ENCODE results near the gene ABLIM1. TPM values are rescaled to one million over a fixed set of nuclear protein-coding genes. Genes with fewer than 3 reads are reported as not detected.

The ABLIM1 gene
- polyA plus RNA-seq, 4 donors = 25.7 to 59.8 (median 36.8) TPM

DNA sequence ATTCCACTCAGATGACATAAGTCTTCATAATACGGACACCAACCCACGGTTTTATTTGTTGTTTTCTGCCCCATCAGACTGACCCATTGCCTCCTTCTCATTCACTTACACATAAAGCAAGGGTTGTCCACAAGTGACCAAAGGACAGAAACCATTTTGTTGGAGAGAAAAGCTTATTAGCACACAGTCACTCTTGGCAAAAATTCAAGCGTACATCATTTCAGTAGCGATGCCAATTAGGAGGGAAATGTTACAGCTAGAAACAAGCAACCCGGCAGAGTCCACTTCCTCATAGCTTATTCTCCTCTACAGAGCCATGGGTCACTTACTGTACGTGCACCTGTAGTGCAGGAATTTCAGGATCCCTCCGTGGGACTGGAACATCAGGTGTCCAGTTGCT is 23.0 kb downstream of the ABLIM1 start:
- DNase-seq (no peak), FAIRE-seq (no peak)
- WGBS, 3 donors = 61 to 65% (median 61%) methylated on average over 7 of the region's 7 CpGs
- Histone ChIP-seq H3K27ac (ENCODE audit: low read depth in 1 of 3, low read length in 2 of 3) (no peak overlapping the region), H3K36me3 (ENCODE audit: control insufficient read depth in 3 of 3, insufficient read depth in 2 of 3, low read depth in 1 of 3, low read length in 3 of 3) (peaks cover 0 to 4% (median 0%) of the 10 kb centered on the region in 3 donors), H3K4me3 (ENCODE audit: low read depth in 1 of 3, low read length in 3 of 3) (no peak overlapping the region), H3K4me1 (ENCODE audit: control insufficient read depth in 3 of 3, insufficient read depth in 2 of 3, low read depth in 1 of 3, low read length in 2 of 3) (peaks cover 0 to 19% (median 0%) of the 10 kb centered on the region in 3 donors), H3K9me3 (ENCODE audit: control insufficient read depth in 2 of 2, insufficient read depth in 1 of 2, low read depth in 1 of 2, low read length in 1 of 2) (no peaks in the 10 kb centered on the region), H3K27me3 (ENCODE audit: control insufficient read depth in 3 of 3, insufficient read depth in 3 of 3, low read length in 3 of 3) (peaks cover 0 to 5% (median 2%) of the 10 kb centered on the region in 3 donors)

DNA sequence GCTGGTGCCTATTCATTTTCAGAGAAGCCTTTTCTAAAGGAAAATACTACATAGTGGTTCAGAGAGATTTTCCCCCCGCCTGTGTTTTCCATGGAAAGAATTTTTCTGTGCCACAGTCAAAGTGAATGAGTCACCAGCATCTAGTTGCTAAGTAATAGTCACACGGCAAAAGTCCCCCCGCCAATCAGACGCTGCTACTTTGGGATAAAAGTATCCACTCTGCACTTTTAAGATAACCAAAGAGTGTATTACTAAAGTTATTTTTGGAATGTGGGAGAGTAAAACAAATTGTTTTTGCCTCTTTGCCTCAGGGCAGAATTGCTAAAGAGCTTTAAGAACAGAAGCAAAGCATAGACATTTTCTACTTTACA is 23.5 kb downstream of the ABLIM1 start:
- Histone ChIP-seq H3K27me3 (ENCODE audit: control insufficient read depth in 3 of 3, insufficient read depth in 3 of 3, low read length in 3 of 3) (peaks cover 0 to 5% (median 2%) of the 10 kb centered on the region in 3 donors), H3K4me3 (ENCODE audit: low read depth in 1 of 3, low read length in 3 of 3) (no peak overlapping the region), H3K9me3 (ENCODE audit: control insufficient read depth in 2 of 2, insufficient read depth in 1 of 2, low read depth in 1 of 2, low read length in 1 of 2) (no peaks in the 10 kb centered on the region), H3K36me3 (ENCODE audit: control insufficient read depth in 3 of 3, insufficient read depth in 2 of 3, low read depth in 1 of 3, low read length in 3 of 3) (peaks cover 0 to 3% (median 0%) of the 10 kb centered on the region in 3 donors), H3K4me1 (ENCODE audit: control insufficient read depth in 3 of 3, insufficient read depth in 2 of 3, low read depth in 1 of 3, low read length in 2 of 3) (peaks cover 0 to 19% (median 0%) of the 10 kb centered on the region in 3 donors), H3K27ac (ENCODE audit: low read depth in 1 of 3, low read length in 2 of 3) (no peak overlapping the region)
- WGBS, 3 donors = 45 to 72% (median 63%) methylated on average over 4 of the region's 4 CpGs
- FAIRE-seq = no peak
- no peak for DNase-seq

DNA sequence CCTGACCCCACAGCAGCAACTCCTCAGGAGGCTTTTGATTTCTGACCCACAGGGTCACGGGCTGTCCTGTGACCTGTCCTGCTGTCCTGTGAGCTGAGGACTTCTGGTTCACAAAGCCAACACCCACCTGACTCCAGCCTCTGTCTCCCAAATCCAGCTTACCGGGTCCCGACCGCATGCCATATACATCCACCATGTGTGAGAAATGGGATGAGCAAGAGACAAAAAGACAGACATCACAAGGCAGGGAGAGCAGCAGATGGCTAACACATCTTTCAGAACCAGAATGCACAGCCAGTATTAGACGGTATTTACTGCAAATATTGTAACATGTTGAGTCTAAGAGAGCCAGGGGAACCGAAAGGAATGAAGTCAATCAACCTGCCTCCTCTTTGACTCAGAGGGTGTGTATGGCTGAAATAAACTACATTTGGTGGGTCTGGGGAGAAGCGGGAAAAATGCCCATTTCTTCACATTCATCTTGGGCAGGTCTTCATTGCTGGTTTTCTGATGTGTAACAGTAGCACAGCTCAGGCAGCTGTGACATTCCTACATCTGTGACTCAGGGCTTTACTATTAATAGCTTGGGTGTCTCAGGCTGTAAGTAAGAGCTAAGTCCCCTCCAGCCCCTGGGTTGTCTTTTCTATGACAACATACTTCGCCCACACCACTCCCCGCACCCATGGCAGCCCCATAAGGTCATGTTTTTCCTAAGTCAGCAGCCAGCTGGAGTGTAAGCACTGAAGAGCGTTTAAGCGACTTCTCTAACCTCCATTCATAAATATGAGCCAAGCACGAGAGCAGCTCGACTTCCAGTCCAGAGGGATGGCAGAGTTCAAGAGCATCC is 25.0 kb downstream of the ABLIM1 start:
- FAIRE-seq = no peak
- Histone ChIP-seq H3K4me3 (ENCODE audit: low read depth in 1 of 3, low read length in 3 of 3) (peak overlapping the region in 1 of 3 donors; percentile 52), H3K9me3 (ENCODE audit: control insufficient read depth in 2 of 2, insufficient read depth in 1 of 2, low read depth in 1 of 2, low read length in 1 of 2) (no peaks in the 10 kb centered on the region), H3K36me3 (ENCODE audit: control insufficient read depth in 3 of 3, insufficient read depth in 2 of 3, low read depth in 1 of 3, low read length in 3 of 3) (no peaks in the 10 kb centered on the region), H3K27me3 (ENCODE audit: control insufficient read depth in 3 of 3, insufficient read depth in 3 of 3, low read length in 3 of 3) (peaks cover 0 to 5% (median 2%) of the 10 kb centered on the region in 3 donors), H3K4me1 (ENCODE audit: control insufficient read depth in 3 of 3, insufficient read depth in 2 of 3, low read depth in 1 of 3, low read length in 2 of 3) (peaks cover 0 to 19% (median 0%) of the 10 kb centered on the region in 3 donors), H3K27ac (ENCODE audit: low read depth in 1 of 3, low read length in 2 of 3) (peak overlapping the region in 2 of 3 donors; percentile 42 to 60)
- 49 to 71% (median 63%) methylated on average over 13 of the region's 13 CpGs for WGBS, 3 donors
- peak in 1 of 2 donors; percentile 61 for DNase-seq

DNA sequence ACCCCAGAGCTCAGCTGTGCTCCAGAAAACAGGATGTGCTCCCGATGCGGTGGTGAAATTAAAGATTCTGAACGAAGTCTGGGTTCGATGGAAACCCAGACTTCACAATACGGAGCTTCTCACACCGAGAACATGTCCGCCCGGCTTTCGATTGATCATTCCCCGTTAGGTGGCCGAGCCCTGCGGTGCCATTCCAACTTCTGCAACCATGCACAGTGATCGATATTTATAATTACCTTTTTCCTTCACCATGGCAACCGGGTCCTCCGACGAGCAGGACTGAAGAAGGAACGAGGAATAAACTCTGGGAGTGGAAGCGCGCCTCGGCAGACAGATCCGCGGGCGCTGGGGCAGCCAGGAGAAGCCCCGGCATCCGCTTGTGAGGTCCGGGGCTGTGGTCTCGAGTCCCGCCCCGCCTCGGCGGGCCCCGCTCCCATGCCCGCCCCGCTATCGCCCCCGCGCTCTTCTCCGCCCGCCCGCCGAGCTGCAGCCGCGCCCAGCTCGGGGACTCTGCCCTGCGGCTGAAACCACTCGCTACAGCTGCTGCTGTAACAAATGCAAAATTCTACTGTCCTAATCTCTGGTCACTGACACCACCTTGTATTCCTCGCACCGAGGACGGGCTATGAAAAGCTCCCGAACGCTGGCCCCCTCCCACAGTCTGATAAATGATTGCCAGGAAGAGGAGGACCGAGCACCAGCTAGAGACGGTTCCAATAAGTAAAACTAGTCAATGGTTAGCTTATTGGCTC is 26.2 kb downstream of the ABLIM1 start:
- DNase-seq (peak; percentile 61 to 85), FAIRE-seq (no peak)
- Histone ChIP-seq H3K4me1 (ENCODE audit: control insufficient read depth in 3 of 3, insufficient read depth in 2 of 3, low read depth in 1 of 3, low read length in 2 of 3) (peaks cover 0 to 19% (median 0%) of the 10 kb centered on the region in 3 donors), H3K9me3 (ENCODE audit: control insufficient read depth in 2 of 2, insufficient read depth in 1 of 2, low read depth in 1 of 2, low read length in 1 of 2) (no peaks in the 10 kb centered on the region), H3K27me3 (ENCODE audit: control insufficient read depth in 3 of 3, insufficient read depth in 3 of 3, low read length in 3 of 3) (peaks cover 0 to 5% (median 2%) of the 10 kb centered on the region in 3 donors), H3K27ac (ENCODE audit: low read depth in 1 of 3, low read length in 2 of 3) (peak overlapping the region in 1 of 3 donors; percentile 60), H3K36me3 (ENCODE audit: control insufficient read depth in 3 of 3, insufficient read depth in 2 of 3, low read depth in 1 of 3, low read length in 3 of 3) (no peaks in the 10 kb centered on the region), H3K4me3 (ENCODE audit: low read depth in 1 of 3, low read length in 3 of 3) (peak overlapping the region in 2 of 3 donors; percentile 50 to 52)
- 0 to 2% (median 1%) methylated on average over 51 to 53 of the region's 53 CpGs for WGBS, 3 donors

DNA sequence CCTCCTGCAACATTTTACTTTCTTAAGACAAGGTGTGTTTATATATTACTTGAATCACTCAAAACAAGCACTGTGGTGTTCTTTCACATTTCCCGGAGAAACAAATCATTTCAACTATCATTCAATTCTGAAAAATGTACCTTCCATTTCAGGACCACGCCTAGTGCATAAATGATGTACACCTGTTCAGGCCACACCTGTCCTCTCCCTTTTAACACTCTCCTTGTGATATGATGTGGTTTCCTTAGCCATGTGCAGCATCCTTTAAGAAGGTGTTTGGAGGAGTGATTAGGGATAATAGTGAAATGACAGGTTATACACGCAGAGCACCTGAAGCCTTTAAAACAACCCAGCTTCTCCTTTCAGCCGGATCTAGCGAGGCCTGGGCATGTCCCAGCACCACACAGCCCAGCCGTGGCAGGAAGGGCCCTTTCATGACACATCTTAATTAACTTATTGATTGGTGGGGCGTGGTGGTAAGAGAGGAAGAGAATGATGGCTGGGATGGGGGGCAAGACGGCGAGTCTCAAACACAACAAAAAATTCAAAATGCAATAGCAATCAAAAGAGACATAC is 26.9 kb downstream of the ABLIM1 start:
- Histone ChIP-seq H3K27ac (ENCODE audit: low read depth in 1 of 3, low read length in 2 of 3) (peak overlapping the region in 1 of 3 donors; percentile 53), H3K4me1 (ENCODE audit: control insufficient read depth in 3 of 3, insufficient read depth in 2 of 3, low read depth in 1 of 3, low read length in 2 of 3) (peaks cover 0 to 19% (median 0%) of the 10 kb centered on the region in 3 donors), H3K27me3 (ENCODE audit: control insufficient read depth in 3 of 3, insufficient read depth in 3 of 3, low read length in 3 of 3) (peaks cover 0 to 5% (median 2%) of the 10 kb centered on the region in 3 donors), H3K4me3 (ENCODE audit: low read depth in 1 of 3, low read length in 3 of 3) (peak overlapping the region in 2 of 3 donors; percentile 50 to 52), H3K36me3 (ENCODE audit: control insufficient read depth in 3 of 3, insufficient read depth in 2 of 3, low read depth in 1 of 3, low read length in 3 of 3) (no peaks in the 10 kb centered on the region), H3K9me3 (ENCODE audit: control insufficient read depth in 2 of 2, insufficient read depth in 1 of 2, low read depth in 1 of 2, low read length in 1 of 2) (no peaks in the 10 kb centered on the region)
- no peak for FAIRE-seq
- no peak for DNase-seq
- 18 to 40% (median 36%) methylated on average over 9 of the region's 9 CpGs for whole genome bisulfite sequencing, 3 donors

DNA sequence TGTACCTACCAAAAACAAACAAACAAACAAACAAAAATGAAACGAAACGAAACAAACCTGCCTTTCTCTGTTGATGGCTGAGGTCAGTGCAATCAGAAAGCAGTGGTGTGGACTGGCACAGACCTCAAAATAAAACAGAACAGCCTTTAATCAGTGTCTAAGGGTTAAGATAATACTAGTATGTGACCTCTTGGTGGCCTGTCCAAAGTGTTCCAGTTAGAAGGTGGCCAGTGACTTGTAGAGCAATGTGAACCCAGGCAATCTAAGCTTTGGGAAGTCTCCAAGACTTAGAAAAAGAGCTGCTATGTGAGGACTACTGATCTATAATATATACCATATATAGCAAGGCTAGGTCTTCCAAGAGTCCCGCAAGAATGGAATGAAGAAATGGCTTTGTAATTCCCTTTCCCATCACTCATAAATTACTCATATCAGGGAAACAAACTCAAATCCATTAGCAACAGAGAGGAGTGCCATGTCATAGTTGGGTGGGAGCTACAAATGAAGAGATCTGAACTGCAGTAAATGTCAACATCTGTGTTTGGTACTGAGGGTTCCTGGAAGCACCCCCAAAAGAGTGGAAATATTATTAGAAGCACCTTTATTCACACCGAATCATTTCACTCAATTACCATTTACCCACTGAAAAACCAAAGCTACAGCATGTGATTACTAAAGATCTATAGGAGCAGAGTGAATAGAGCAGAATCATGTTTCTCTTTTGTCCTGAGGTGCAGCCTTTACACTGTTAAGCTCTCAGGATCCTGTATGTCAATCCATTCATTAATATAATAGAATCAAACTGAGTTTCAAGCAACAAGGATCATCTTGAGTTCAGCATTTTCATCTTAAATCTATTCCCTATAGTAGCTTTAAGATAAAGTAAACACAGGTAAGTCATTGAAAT is 28.0 kb downstream of the ABLIM1 start:
- H3K27me3 ChIP-seq (ENCODE audit: control insufficient read depth in 3 of 3, insufficient read depth in 3 of 3, low read length in 3 of 3) = peaks cover 0 to 5% (median 0%) of the 10 kb centered on the region in 3 donors
- H3K9me3 ChIP-seq (ENCODE audit: control insufficient read depth in 2 of 2, insufficient read depth in 1 of 2, low read depth in 1 of 2, low read length in 1 of 2) = no peaks in the 10 kb centered on the region
- H3K36me3 ChIP-seq (ENCODE audit: control insufficient read depth in 3 of 3, insufficient read depth in 2 of 3, low read depth in 1 of 3, low read length in 3 of 3) = no peaks in the 10 kb centered on the region
- H3K27ac ChIP-seq (ENCODE audit: low read depth in 1 of 3, low read length in 2 of 3) = no peak overlapping the region
- DNase-seq (no peak), FAIRE-seq (no peak)
- H3K4me3 ChIP-seq (ENCODE audit: low read depth in 1 of 3, low read length in 3 of 3) = no peak overlapping the region
- WGBS, 3 donors = 84 to 91% (median 91%) methylated on average over 4 of the region's 4 CpGs
- H3K4me1 ChIP-seq (ENCODE audit: control insufficient read depth in 3 of 3, insufficient read depth in 2 of 3, low read depth in 1 of 3, low read length in 2 of 3) = peaks cover 0 to 19% (median 0%) of the 10 kb centered on the region in 3 donors

DNA sequence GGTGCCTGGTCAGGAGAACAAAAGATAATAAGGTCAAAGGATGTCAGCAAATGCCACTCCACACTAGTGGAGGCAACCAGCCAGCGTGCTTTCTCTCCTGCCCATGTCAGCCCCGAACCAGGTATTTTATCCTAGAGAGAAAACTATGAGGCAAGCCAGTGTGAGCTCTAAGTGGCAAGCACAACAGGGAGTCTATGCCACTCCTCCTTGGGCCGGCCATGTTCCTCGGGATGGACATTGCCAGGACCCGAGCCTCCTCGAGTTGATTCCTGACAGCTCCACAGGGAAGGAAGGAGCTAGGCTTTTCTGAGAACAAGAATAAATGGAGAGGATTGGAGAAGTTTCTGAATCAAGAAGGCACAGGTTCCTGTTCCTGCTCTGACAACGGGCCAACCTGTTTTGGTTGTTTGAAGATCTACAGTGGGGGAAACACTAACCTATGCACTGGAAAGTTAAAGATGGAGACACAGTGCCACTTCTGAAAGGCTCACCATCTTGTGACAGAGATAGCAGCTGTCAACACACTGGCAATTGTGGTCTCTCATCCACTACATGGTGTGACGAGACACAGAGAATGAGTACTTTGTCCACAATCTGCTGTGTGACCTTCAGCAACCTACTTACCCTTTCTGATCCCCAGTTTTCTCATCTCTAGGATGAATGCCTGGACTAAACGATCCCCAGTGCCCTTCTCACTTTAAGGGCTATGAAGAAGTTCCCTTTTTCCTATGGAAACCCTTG is 28.8 kb downstream of the ABLIM1 start:
- no peaks in the 10 kb centered on the region for H3K9me3 ChIP-seq (ENCODE audit: control insufficient read depth in 2 of 2, insufficient read depth in 1 of 2, low read depth in 1 of 2, low read length in 1 of 2)
- no peaks in the 10 kb centered on the region for H3K36me3 ChIP-seq (ENCODE audit: control insufficient read depth in 3 of 3, insufficient read depth in 2 of 3, low read depth in 1 of 3, low read length in 3 of 3)
- H3K4me3 ChIP-seq (ENCODE audit: low read depth in 1 of 3, low read length in 3 of 3) = no peak overlapping the region
- peaks cover 0 to 19% (median 0%) of the 10 kb centered on the region in 3 donors for H3K4me1 ChIP-seq (ENCODE audit: control insufficient read depth in 3 of 3, insufficient read depth in 2 of 3, low read depth in 1 of 3, low read length in 2 of 3)
- WGBS, 3 donors = 82 to 91% (median 90%) methylated on average over 9 of the region's 9 CpGs
- DNase-seq (no peak), FAIRE-seq (no peak)
- no peak overlapping the region for H3K27ac ChIP-seq (ENCODE audit: low read depth in 1 of 3, low read length in 2 of 3)
- H3K27me3 ChIP-seq (ENCODE audit: control insufficient read depth in 3 of 3, insufficient read depth in 3 of 3, low read length in 3 of 3) = peaks cover 0 to 5% (median 0%) of the 10 kb centered on the region in 3 donors

Data from small intestine (tissue), 7 donors.